OCI-LY1 (cell line): ENCODE measurements around the gene STT3B.

Source experiments
- H2AFZ ChIP-seq: fragments of 200-600 bp; sonication (generic), shearing (Covaris generic); 2 replicates; pipeline ENCODE4 v1.6.0; 2014; ENCODE audit warnings: antibody characterized with exemption, mild to moderate bottlenecking, low read length
- H3F3A ChIP-seq: fragments of 200-600 bp; sonication (generic), shearing (Covaris generic); 2 replicates; pipeline ENCODE4 v1.6.0; 2014; ENCODE audit warnings: mild to moderate bottlenecking, antibody characterized with exemption, low read length, moderate library complexity; ENCODE audit not compliant: insufficient read depth
- H3K27ac ChIP-seq: fragments of 200-600 bp; sonication (generic); 2 replicates; pipeline ENCODE4 v1.5.1; 2014; ENCODE audit warnings: low read length, mixed run types, mild to moderate bottlenecking, low read depth; ENCODE audit not compliant: poor library complexity, severe bottlenecking
- H3K27me3 ChIP-seq: fragments of 200-600 bp; sonication (generic); 2 replicates; pipeline ENCODE4 v1.6.0; 2014; ENCODE audit warnings: antibody characterized with exemption, mild to moderate bottlenecking, low read length, moderate library complexity; ENCODE audit not compliant: insufficient read depth
- H3K36me3 ChIP-seq: fragments of 200-600 bp; sonication (generic); 2 replicates; pipeline ENCODE4 v1.6.1; 2014; ENCODE audit warnings: mild to moderate bottlenecking, antibody characterized with exemption, low read length, moderate library complexity, mixed read lengths; ENCODE audit not compliant: insufficient read depth
- H3K4me1 ChIP-seq: fragments of 200-600 bp; sonication (generic); 2 replicates; pipeline ENCODE4 v1.5.1; 2014; ENCODE audit warnings: mild to moderate bottlenecking, low read length, moderate library complexity; ENCODE audit not compliant: insufficient read depth, severe bottlenecking
- H3K4me2 ChIP-seq: fragments of 200-600 bp; sonication (generic), shearing (Covaris generic); 2 replicates; pipeline ENCODE4 v1.6.1; 2014; ENCODE audit warnings: low read length
- H3K4me3 ChIP-seq: fragments of 200-600 bp; sonication (generic); 2 replicates; pipeline ENCODE4 v1.5.1; 2014; ENCODE audit warnings: low read length, low read depth, mild to moderate bottlenecking, mixed read lengths; ENCODE audit not compliant: poor library complexity, severe bottlenecking
- H3K79me2 ChIP-seq: fragments of 200-600 bp; shearing (Covaris generic); 2 replicates; pipeline ENCODE4 v1.6.1; 2016; ENCODE audit warnings: mixed run types, low read length, mixed read lengths; ENCODE audit not compliant: insufficient read depth
- H3K9ac ChIP-seq: fragments of 200-600 bp; sonication (generic), shearing (Covaris generic); 2 replicates; pipeline ENCODE4 v1.6.1; 2014; ENCODE audit warnings: mild to moderate bottlenecking, low read length, mixed read lengths
- H3K9me2 ChIP-seq: fragments of 200-600 bp; sonication (generic), shearing (Covaris generic); 2 replicates; pipeline ENCODE4 v1.6.1; 2014; ENCODE audit warnings: low read depth, mild to moderate bottlenecking, low read length, mixed read lengths
- H3K9me3 ChIP-seq: fragments of 200-600 bp; shearing (Covaris generic); 2 replicates; pipeline ENCODE4 v1.6.1; 2014; ENCODE audit warnings: low read length, mixed read lengths
- H4K20me1 ChIP-seq: fragments of 200-600 bp; sonication (generic), shearing (Covaris generic); 2 replicates; pipeline ENCODE4 v1.6.0; 2016; ENCODE audit warnings: mild to moderate bottlenecking, low read length; ENCODE audit not compliant: insufficient read depth
- EZH2 ChIP-seq: fragments of 200-600 bp; sonication (generic), shearing (Covaris generic); IDR thresholded peaks from 2 replicates; pipeline ENCODE4 v1.8.0; 2017; ENCODE audit warnings: borderline replicate concordance, mixed run types, mild to moderate bottlenecking, antibody characterized with exemption, low read length, moderate library complexity, mixed read lengths
- TF ChIP-seq, protein P1 (sequence below): fragments of 200-600 bp; sonication (generic), shearing (Covaris generic); IDR thresholded peaks from 2 replicates; pipeline ENCODE4 v1.5.1; 2017; ENCODE audit warnings: mild to moderate bottlenecking, antibody characterized with exemption, low read length, moderate library complexity, mixed read lengths

The STT3B gene

DNA sequence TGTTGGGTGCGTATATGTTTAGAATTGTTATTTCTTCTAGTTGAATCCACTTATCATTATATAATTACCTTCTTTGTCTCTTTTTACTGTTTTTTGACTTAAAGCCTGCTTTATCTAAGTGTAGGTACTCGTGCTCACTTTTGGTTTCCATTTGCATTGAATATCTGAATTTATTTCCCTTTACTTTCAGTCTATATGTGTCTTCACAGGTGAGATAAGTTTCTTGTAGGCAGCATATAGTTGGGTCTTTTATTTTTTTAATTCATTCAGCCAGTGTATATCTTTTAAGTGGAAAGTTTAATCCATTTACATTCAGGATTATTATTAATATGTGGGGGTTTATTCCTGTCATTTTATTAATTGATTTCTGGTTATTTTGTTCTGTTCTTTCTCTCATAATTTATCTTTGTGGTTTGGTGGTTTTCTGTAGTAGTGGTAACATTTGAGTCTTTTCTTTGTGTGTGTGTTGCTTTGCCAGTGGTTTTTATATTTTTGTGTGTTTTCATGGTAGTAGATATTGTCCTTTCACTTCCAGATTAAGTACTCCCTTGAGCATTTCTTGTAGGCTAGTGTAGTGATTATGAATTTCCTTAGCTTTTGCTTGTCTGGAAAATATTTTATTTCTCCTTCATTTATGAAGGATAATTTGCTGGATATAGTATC, 27.3 kb downstream of the STT3B start:
- Histone ChIP-seq H4K20me1 (peaks cover 2% of the 10 kb centered on the region; the same call in 1 of the 2 replicates), H3K4me2 (no peak overlapping the region)
- TF ChIP-seq, protein P1, sequence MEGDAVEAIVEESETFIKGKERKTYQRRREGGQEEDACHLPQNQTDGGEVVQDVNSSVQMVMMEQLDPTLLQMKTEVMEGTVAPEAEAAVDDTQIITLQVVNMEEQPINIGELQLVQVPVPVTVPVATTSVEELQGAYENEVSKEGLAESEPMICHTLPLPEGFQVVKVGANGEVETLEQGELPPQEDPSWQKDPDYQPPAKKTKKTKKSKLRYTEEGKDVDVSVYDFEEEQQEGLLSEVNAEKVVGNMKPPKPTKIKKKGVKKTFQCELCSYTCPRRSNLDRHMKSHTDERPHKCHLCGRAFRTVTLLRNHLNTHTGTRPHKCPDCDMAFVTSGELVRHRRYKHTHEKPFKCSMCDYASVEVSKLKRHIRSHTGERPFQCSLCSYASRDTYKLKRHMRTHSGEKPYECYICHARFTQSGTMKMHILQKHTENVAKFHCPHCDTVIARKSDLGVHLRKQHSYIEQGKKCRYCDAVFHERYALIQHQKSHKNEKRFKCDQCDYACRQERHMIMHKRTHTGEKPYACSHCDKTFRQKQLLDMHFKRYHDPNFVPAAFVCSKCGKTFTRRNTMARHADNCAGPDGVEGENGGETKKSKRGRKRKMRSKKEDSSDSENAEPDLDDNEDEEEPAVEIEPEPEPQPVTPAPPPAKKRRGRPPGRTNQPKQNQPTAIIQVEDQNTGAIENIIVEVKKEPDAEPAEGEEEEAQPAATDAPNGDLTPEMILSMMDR, result no peak
- TF ChIP-seq EZH2, result no peak

DNA sequence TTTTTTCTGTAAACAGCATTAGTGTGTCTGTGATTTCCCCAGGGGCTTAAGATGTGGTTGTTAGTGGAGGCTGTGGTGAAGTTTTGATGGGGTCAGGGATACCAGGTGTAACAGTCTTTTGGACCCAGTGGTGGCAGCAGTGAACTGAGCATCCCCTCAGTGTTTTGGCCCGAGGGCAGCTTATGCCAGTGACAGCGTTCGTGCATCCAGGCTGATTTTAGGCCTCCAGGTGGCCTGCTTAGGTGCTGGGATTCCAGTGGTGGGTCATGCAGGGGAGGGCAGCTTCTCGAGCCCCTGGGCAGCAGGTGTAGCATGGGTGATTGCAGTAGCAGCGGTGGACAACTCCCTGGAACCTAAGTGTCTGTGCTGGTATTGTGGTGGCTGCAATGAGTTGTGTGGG, 29.2 kb downstream of the STT3B start:
- H3K4me1 ChIP-seq, result peaks cover 32% of the 10 kb centered on the region
- no peak overlapping the region for H3K27ac ChIP-seq
- no peak for TF ChIP-seq EZH2
- TF ChIP-seq, protein P1, result peak; percentile 31; the same call in 1 of the 2 replicates
- no peaks in the 10 kb centered on the region for H3K27me3 ChIP-seq
- H3K79me2 ChIP-seq, result peaks cover 100% of the 10 kb centered on the region
- H3K9me2 ChIP-seq, result no peaks in the 10 kb centered on the region
- 0 out of 2 replicates have a peak, but pooled peaks cover 2% of the 10 kb centered on the region for H3K36me3 ChIP-seq
- H3K4me2 ChIP-seq, result no peak overlapping the region
- no peak overlapping the region for H3K9ac ChIP-seq
- H3F3A ChIP-seq, result no peaks in the 10 kb centered on the region
- peaks cover 2% of the 10 kb centered on the region; the same call in 1 of the 2 replicates for H4K20me1 ChIP-seq
- H2AFZ ChIP-seq, result no peak overlapping the region
- H3K9me3 ChIP-seq, result peaks cover 24% of the 10 kb centered on the region
- no peak overlapping the region for H3K4me3 ChIP-seq

More for the DNA sequence above, 27.3 kb downstream of the STT3B start:
- Histone ChIP-seq H3K27ac (no peak overlapping the region), H3K4me3 (no peak overlapping the region), H3K79me2 (peaks cover 100% of the 10 kb centered on the region), H3K27me3 (no peaks in the 10 kb centered on the region), H3K36me3 (0 out of 2 replicates have a peak, but pooled peaks cover 6% of the 10 kb centered on the region), H3K9me2 (no peaks in the 10 kb centered on the region), H3K4me1 (peaks cover 27% of the 10 kb centered on the region), H2AFZ (no peak overlapping the region), H3K9me3 (peaks cover 32% of the 10 kb centered on the region), H3K9ac (no peak overlapping the region), H3F3A (no peaks in the 10 kb centered on the region)

DNA sequence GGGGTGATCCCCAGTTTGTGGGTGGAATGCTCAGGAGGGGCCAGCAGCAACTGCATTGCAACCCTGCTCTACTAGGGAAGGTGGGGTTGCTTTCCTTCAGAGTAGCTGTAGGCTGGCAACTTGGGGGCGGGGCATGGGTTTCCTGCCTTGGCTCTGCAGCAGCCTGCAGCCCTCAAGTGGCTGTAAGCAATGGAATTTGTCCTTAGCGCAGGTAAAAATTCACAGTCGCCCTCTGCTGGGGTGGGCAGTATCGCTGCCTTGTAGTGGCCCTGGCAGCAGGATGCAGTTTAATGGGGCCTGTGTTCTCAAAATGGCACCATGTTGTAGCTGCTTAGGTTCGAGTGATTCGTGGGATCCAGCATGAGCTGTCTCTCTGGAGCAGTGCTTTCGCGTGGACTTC, 29.8 kb downstream of the STT3B start:
- no peak overlapping the region for H3K27ac ChIP-seq
- H3K27me3 ChIP-seq, result no peaks in the 10 kb centered on the region
- H3K9ac ChIP-seq, result no peak overlapping the region
- peaks cover 100% of the 10 kb centered on the region for H3K79me2 ChIP-seq
- H3F3A ChIP-seq, result no peaks in the 10 kb centered on the region
- H3K9me3 ChIP-seq, result peaks cover 20% of the 10 kb centered on the region
- H3K4me1 ChIP-seq, result peaks cover 37% of the 10 kb centered on the region
- TF ChIP-seq, protein P1, result peak; percentile 44; the same call in 1 of the 2 replicates
- no peak for TF ChIP-seq EZH2
- peaks cover 2% of the 10 kb centered on the region; the same call in 1 of the 2 replicates for H4K20me1 ChIP-seq
- H3K9me2 ChIP-seq, result no peaks in the 10 kb centered on the region
- no peak overlapping the region for H3K4me3 ChIP-seq
- no peaks in the 10 kb centered on the region for H3K36me3 ChIP-seq
- H3K4me2 ChIP-seq, result no peak overlapping the region
- no peak overlapping the region for H2AFZ ChIP-seq
